Aorta (tissue), 5 donors: ENCODE results near the gene KPNA6. TPM values are rescaled to one million over a fixed set of nuclear protein-coding genes. Genes with fewer than 3 reads are reported as not detected.
"Not testable (repeated sequence)": the region's sequence is repeated elsewhere in the genome, so short reads cannot be mapped to it uniquely, and the experiment has no call there.

ENCODE experiments used
- ATAC-seq: fragments of 200-7000 bp; cut with Tn5 transposase; one replicate; pipeline ENCODE4 v1.9.1; 2022; ENCODE audit warnings: moderate library complexity; ENCODE audit not compliant: low FRiP score
- DNase-seq, 2 donors: peaks; one replicate each; pipeline ENCODE4 v3.0.0-alpha.2; 2020
- H3K27ac ChIP-seq, 2 donors: one replicate each; pipeline ENCODE4 v1.5.1; 2013; ENCODE audit warnings: low read length in 2 of 2, mild to moderate bottlenecking in 2 of 2, moderate library complexity in 2 of 2, control low read depth in 1 of 2, inconsistent platforms in 1 of 2, low read depth in 1 of 2
- H3K27me3 ChIP-seq, 2 donors: one replicate each; pipeline ENCODE4 v1.6.1; 2013; ENCODE audit warnings: control low read depth in 1 of 2, low read length in 1 of 2, mild to moderate bottlenecking in 1 of 2, moderate library complexity in 1 of 2; ENCODE audit not compliant: insufficient read depth in 2 of 2, control insufficient read depth in 1 of 2
- H3K36me3 ChIP-seq, 2 donors: one replicate each; pipeline ENCODE4 v1.6.1; 2013; ENCODE audit warnings: control low read depth in 1 of 2, low read length in 1 of 2, mild to moderate bottlenecking in 1 of 2; ENCODE audit not compliant: insufficient read depth in 2 of 2, control insufficient read depth in 1 of 2
- H3K4me1 ChIP-seq, 2 donors: one replicate each; pipeline ENCODE4 v1.6.1; 2013; ENCODE audit warnings: low read length in 2 of 2, control low read depth in 1 of 2, mild to moderate bottlenecking in 1 of 2, moderate library complexity in 1 of 2; ENCODE audit not compliant: insufficient read depth in 2 of 2, control insufficient read depth in 1 of 2
- H3K4me3 ChIP-seq, 2 donors: one replicate each; pipeline ENCODE4 v1.5.1; 2013; ENCODE audit warnings: low read length in 2 of 2, control low read depth in 1 of 2, mild to moderate bottlenecking in 1 of 2
- H3K9me3 ChIP-seq: one replicate; pipeline ENCODE4 v1.6.1; 2013; ENCODE audit warnings: mild to moderate bottlenecking, low read length; ENCODE audit not compliant: control insufficient read depth
- WGBS, 2 donors: extraction: QIAGEN DNeasy Blood & Tissue Kit; methylation state at CpG; one replicate each; pipeline ENCODE4 v1.1.7; 2013; 5-methylcytosine and 5-hydroxymethylcytosine counted together
- intact Hi-C, 2 donors: fragments of 100-400 bp; cut with DNase I; formaldehyde crosslinking; loops; one replicate each; pipeline versions ENCODE4 v1.14.2 to v1.15.0; 2022
- polyA plus RNA-seq, 2 donors: library from polyadenylated mRNA; stranded (reverse); fragments of 200-250 nt; gene quantifications; one replicate each; pipeline ENCODE4 v1.2.3, GENCODE V29; 2013
- total RNA-seq, 2 donors: library from RNA; stranded (reverse); fragmentation: NEBNext Ultra II Directional; extraction: Animal tissue kit (Norgen Biotek cat#: 25700); gene quantifications; one replicate each; pipeline ENCODE4 v1.2.1, GENCODE V29; 2021
- donor health status: healthy with polysubstance abuse.
- donor health status: Bipolar disorder and iron deficiency.
- donor health status: DM: no; HTN: no; CAD: no.
- donor health status: DM: no; HTN: no; CAD: no.
- donor health status: DM: yes; HTN: yes; CAD: no.

KPNA6 gene
- total and polyA plus RNA-seq, 4 donors: 8.8 to 66.2 (median 34.7) TPM

DNA sequence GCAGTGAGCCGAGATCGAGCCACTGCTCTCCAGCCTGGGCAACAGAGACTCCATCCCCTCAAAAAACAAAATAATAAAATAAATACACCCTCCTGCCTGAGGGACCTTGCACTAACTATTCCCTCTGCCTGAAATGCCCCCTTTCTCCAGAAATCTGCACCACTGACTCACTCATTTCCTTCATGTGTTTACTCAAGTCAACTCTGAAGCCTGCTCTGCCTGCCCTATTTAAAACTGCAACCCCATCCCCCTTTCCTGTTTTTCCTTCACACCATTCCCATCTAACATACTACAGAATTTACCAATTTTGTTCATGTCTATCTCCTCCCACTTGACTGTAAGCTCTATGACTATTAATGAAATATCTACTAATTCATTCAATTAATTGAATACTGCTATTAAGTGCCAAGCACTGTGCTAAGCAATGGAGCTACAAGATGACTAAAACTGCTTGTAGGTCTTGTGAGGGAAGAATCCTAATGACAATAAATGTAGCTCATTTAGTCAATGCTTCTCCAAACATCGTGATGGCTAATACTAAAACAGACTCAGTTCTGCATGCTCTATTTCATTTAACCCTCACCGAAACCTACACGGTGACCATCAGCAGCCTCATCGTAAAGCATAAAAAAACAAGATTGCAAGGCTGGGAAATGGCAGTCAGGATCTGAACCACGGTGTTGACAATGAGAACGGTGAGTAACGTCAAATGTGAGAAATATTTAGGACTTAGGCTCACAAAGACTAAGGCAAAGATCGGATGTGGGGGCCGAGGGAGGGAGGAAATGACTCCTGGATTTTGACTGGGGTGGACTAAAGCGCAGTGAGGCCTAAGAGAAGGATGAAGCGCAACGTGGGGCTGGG is 35.9 kb upstream of the KPNA6 start:
- Histone ChIP-seq H3K4me1 (no peaks in the 10 kb centered on the region), H3K27ac (peak overlapping the region; percentile 68 to 85), H3K36me3 (peaks cover 2% of the 10 kb centered on the region in 2 donors), H3K27me3 (no peaks in the 10 kb centered on the region), H3K9me3 (no peaks in the 10 kb centered on the region), H3K4me3 (peak overlapping the region; percentile 37 to 67)
- intact Hi-C loops: loop anchor here in 1 of 2 donors (5.0 kb wide), 1 partner anchor 35 kb away; the partner anchor contains the start of gene KPNA6
- 4 to 6% methylated on average over 14 of the region's 14 CpGs for WGBS, 2 donors
- ATAC-seq (no peak), DNase-seq (no peak)

DNA sequence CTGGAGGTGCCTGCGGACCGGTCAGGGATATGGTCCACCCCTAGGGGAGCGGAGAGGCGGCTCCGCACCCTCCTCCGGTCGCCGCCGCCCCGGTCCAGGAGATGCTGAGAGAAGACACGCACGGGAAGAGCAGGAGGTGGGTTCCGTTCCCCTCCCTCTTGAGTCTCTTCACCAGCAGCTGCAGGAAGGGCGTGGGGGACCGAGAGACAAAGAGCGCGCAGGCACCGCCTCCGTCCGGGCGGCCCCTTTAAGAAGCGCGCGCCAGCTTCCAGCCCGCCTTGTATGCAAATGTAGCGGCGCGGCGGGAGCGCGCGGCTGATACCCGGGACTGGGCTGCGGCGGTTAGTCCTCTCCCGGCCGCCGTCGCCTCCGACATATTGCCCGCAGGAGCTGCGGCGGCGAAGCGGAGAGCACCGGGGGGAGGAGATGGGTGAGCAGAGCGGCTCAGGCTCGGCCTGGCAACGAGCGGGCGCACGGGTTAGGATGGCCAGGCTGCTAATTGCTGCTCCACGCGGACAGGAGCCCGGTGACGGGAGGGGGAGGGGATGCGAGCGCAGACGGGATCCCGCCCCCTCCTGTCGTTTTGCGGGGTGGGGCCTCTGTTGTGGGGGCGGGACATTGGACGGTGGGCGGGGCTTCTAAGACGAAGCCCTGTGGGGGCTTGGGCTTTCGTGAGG is 35.1 kb upstream of the KPNA6 start, which contains the start of gene TMEM39B:
Gene TMEM39B, plus strand, starts transcription at position 318 of the 677 bp plus-strand sequence. Its CDS starts 109 bp downstream, at position 427.
- intact Hi-C loops: loop anchor here in 1 of 2 donors (5.0 kb wide), 1 partner anchor 35 kb away; the partner anchor contains the start of gene KPNA6
- ATAC-seq: peak; percentile 97
- 1% methylated on average over 63 to 67 of the region's 67 CpGs for WGBS, 2 donors

DNA sequence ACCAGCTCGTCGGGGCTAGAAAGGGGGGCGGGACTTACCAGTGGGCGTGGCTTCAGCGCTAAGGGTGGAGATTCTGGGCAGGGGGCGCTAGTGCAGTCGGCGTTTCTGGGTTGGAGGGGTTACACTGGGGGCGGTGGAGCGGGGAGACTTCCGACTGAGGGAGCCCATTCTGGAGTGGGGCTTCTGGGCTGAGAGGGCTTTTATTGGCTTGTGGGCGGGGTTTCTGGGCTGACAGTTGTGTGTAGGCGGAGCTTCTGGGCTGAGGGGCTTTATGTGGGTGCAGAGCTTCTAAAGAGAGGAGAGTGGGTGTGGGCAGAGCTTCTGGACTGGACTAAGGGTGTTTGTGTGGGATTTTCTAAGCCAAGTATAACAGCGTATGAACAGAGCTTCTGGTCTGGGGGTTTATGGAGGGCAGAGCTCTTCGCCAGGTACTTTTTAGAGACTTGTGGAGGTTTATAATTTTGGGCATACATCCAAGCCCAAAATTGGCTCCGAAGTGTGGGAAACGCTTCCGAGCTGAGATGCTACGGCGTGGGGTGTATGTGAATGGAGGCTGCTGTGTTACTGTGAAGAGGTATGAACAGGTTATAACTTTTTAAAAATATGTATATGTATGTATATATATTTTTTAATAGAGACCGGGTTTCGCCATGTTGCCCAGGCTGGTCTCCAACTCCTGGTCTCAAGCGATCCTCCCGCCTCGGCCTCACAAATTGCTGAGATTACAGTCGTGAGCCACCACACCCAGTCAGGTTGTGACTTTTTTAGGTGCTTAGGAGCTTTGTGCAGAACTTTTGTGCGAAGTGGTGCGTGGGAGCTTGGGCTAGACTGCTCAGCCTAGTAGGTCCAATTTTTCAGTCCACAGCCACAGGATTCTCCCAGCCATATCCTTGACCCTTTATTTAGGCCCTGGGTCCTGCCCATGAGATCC is 34.3 kb upstream of the KPNA6 start:
- Histone ChIP-seq H3K9me3 (no peaks in the 10 kb centered on the region), H3K27me3 (no peaks in the 10 kb centered on the region), H3K27ac (peak overlapping the region in 1 of 2 donors; percentile 28), H3K4me3 (peak overlapping the region; percentile 53 to 81), H3K4me1 (no peaks in the 10 kb centered on the region), H3K36me3 (peaks cover 2% of the 10 kb centered on the region in 2 donors)
- DNase-seq: no peak
- ATAC-seq: no peak
- WGBS, 2 donors: 19 to 22% methylated on average over 28 of the region's 28 CpGs
- intact Hi-C loops: loop anchor here in 1 of 2 donors (5.0 kb wide), 1 partner anchor 34 kb away; the partner anchor contains the start of gene KPNA6

More for the DNA sequence above, 35.1 kb upstream of the KPNA6 start, which contains the start of gene TMEM39B:
- DNase-seq: peak; percentile 97 to 98
- Histone ChIP-seq H3K4me3 (peak within 1 kb of the TSS; percentile 67 to 81), H3K9me3 (no peaks in the 10 kb centered on the region), H3K27me3 (no peaks in the 10 kb centered on the region), H3K36me3 (peaks cover 2% of the 10 kb centered on the region in 2 donors), H3K4me1 (no peaks in the 10 kb centered on the region), H3K27ac (peak within 1 kb of the TSS; percentile 83 to 85)

DNA sequence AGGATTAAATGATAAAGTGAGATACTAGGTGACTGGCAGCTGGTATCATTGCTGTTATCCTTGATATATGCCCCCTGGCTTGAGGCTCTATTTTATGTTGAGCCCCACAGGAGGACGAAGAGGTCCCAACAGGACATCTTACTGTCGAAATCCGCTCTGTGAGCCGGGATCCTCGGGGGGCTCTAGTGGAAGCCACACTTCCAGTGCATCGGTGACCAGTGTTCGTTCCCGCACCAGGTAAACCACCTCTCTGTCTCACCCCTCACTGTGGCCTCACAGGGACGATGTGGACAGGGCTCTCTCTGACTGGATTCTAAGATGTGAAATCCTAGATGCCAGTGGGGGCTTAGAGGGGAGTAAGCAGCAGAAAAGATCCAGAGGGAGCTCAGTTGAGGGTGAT is 33.0 kb upstream of the KPNA6 start:
- H3K4me1 ChIP-seq: no peaks in the 10 kb centered on the region
- ATAC-seq (no peak), DNase-seq (no peak)
- 92 to 96% methylated on average over 9 of the region's 9 CpGs for WGBS, 2 donors
- intact Hi-C loops: loop anchor here in 1 of 2 donors (5.0 kb wide), 1 partner anchor 32 kb away; the partner anchor contains the start of gene KPNA6
- H3K27me3 ChIP-seq: no peaks in the 10 kb centered on the region
- peaks cover 2% of the 10 kb centered on the region in 2 donors for H3K36me3 ChIP-seq
- H3K27ac ChIP-seq: no peak overlapping the region
- no peaks in the 10 kb centered on the region for H3K9me3 ChIP-seq
- no peak overlapping the region for H3K4me3 ChIP-seq

DNA sequence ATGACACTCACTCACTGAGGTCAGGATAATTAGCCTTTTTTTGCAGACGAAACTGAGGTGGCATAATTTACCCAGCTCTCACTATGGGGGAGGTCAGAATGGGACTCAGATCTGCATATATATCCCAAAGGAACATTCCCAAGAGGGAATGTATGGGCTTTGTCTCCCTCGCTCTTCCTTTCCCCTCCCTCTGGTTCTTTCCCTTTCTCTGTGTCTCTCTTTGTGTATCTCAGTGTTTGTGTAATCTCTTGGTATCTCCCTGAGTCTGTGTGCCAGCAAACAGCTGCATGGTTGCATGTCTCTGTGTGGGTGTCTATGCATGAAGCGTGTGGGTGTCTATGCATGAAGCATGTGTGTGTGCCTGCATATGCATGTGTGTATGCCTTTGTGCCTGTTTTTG is 30.4 kb upstream of the KPNA6 start:
- no peak for DNase-seq
- H3K27ac ChIP-seq: no peak overlapping the region
- no peaks in the 10 kb centered on the region for H3K9me3 ChIP-seq
- H3K4me3 ChIP-seq: no peak overlapping the region
- intact Hi-C loops: no loop called here
- no peaks in the 10 kb centered on the region for H3K4me1 ChIP-seq
- no peaks in the 10 kb centered on the region for H3K27me3 ChIP-seq
- ATAC-seq: no peak
- WGBS, 2 donors: 84 to 90% methylated on average over 3 of the region's 3 CpGs
- peaks cover 2% of the 10 kb centered on the region in 2 donors for H3K36me3 ChIP-seq

DNA sequence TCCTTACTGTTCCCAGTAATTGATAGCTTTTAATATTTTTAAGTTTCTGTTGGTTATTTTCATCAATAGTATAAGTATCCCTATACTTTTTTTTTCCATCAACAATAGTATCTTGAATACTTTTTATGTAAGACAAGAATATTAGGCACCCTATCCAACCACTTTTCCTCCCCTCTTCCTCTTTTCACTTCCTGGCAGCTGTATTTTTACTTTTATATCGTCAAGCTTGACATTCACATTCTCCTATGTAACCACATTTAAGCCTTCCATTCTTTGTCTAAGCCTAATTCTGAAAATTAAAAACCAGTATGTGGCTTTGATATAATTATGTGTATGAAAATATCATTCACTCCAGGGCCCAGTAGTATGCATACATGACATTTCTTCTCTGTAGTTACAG is 25.8 kb upstream of the KPNA6 start:
- Histone ChIP-seq H3K4me3 (no peak overlapping the region), H3K4me1 (no peaks in the 10 kb centered on the region), H3K27me3 (no peaks in the 10 kb centered on the region), H3K36me3 (no peaks in the 10 kb centered on the region), H3K27ac (no peak overlapping the region), H3K9me3 (no peaks in the 10 kb centered on the region)
- WGBS, 2 donors: 86 to 92% methylated on average over 1 of the region's 1 CpG
- ATAC-seq (no peak), DNase-seq (no peak)
- intact Hi-C loops: no loop called here

DNA sequence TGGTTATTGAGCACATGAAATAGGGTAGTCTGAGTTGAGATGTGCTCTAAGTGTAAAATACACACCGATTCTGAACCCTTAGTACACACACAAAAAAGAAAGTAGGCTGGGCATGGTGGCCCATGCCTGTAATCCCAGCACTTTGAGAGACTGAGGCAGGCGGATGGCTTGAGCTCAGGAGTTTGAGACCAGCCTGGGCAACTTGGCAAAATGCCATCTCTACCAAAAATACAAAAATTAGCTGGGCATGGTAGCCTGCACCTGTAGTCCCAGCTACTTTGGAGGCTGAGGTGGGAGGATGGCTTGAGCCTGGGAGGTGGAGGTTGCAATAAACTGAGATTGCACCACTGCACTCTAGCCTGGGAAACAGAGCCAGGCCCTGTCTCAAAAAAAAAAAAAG is 21.5 kb upstream of the KPNA6 start:
- 97 to 100% methylated on average over 2 of the region's 2 CpGs for WGBS, 2 donors
- H3K4me1 ChIP-seq, H3K4me3 ChIP-seq, H3K27ac ChIP-seq, intact Hi-C loops, DNase-seq, ATAC-seq, H3K36me3 ChIP-seq, H3K9me3 ChIP-seq, H3K27me3 ChIP-seq: not testable (repeated sequence)

DNA sequence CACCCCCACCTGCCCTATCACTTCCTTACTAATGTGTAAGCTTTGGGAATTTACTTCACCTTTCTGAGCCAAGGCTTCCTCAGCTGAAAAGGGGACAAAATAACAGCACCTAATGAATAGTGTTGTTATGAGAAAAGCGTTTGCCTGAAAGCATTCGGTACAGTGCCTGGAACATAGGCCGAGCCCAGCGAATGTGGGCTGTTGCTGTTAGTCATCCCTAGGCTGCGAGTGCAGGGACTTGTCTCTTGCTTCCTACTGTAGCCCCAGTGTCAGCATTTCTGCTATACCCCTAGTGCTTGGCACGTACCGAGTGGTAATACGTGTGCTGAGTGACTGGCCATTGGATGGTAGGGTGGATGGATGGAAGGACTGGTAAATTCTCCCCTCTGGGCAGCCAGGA is 16.7 kb upstream of the KPNA6 start:
- 97 to 98% methylated on average over 8 of the region's 8 CpGs for whole genome bisulfite sequencing, 2 donors
- peaks cover 0 to 7% of the 10 kb centered on the region in 2 donors for H3K36me3 ChIP-seq
- DNase-seq (peak in 1 of 2 donors; percentile 19), ATAC-seq (no peak)
- H3K4me3 ChIP-seq: no peak overlapping the region
- no peaks in the 10 kb centered on the region for H3K9me3 ChIP-seq
- intact Hi-C loops: no loop called here
- no peak overlapping the region for H3K27ac ChIP-seq
- H3K4me1 ChIP-seq: no peaks in the 10 kb centered on the region
- no peaks in the 10 kb centered on the region for H3K27me3 ChIP-seq
